ENCODE data around the gene USP30. TPM values are rescaled to one million over a fixed set of nuclear protein-coding genes. Genes with fewer than 3 reads are reported as not detected.

The USP30 gene, protein sequence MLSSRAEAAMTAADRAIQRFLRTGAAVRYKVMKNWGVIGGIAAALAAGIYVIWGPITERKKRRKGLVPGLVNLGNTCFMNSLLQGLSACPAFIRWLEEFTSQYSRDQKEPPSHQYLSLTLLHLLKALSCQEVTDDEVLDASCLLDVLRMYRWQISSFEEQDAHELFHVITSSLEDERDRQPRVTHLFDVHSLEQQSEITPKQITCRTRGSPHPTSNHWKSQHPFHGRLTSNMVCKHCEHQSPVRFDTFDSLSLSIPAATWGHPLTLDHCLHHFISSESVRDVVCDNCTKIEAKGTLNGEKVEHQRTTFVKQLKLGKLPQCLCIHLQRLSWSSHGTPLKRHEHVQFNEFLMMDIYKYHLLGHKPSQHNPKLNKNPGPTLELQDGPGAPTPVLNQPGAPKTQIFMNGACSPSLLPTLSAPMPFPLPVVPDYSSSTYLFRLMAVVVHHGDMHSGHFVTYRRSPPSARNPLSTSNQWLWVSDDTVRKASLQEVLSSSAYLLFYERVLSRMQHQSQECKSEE
- total RNA-seq (2021): 6.3 and 7.8 TPM in 2 replicates
- long read RNA-seq, partial matches to known transcripts: 1 of 18 reads
- long read RNA-seq, other reads (novel, unspliced or antisense): 13 of 18 reads

DNA sequence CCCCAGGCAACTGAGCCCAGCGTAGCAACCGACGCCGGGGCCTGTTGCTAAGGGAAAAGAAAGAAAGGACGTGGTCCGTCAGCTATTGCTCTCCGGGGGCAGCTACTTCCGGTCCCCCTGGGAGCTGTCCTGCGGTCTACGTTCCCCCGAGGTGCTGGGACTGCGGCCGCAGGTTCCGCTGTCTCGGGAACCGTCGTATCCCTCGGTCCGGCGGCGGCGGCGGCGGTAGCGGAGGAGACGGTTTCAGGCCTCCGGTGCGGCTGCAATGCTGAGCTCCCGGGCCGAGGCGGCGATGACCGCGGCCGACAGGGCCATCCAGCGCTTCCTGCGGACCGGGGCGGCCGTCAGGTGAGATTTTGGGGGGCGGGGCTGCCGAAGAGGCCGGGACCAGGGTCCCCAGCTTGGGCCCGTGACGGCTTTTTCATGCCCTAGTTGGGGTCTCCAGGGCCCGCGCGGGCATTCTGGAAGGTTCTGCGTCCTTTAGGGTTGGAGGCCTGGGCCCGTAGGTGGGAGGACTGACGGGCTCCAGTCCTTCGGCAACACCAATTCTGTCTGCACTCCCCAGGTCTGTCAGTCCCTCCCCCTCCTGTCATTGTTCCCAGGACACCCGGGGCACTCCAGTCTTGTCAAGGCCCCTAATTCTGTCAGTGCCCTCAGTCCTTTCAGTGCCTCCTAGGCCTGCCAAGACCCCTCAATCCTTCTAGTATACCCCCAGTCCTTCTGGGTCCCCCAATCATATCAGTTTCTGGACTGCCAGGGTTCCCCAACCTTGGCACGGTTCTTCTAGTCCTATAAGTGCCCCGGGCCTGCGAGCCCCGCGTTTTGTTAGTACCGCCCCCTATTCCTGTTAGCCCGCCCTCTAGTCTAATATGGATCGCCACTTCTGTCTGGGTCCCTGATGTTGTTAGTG is at the start of gene USP30:
USP30 (plus strand) TSS at position 163 of the 910 bp plus-strand sequence; CDS start at position 266, 103 bp downstream.
- peak; percentile 90 for DNase-seq
- no CpG with 5 or more reads among the region's 61 CpGs for WGBS (ENCODE audit: extremely low coverage, insufficient read length, low lambda C conversion rate)
- no peak within 1 kb of the TSS for H2AFZ ChIP-seq (ENCODE audit: low read length)
- no peak within 1 kb of the TSS for H2BK12ac ChIP-seq (ENCODE audit: insufficient read length, low read depth, low read length)
- H3K9me3 ChIP-seq (ENCODE audit: control insufficient read depth, low read depth, low read length): no peaks in the 10 kb centered on the region
- no peaks in the 10 kb centered on the region for H3K27me3 ChIP-seq (ENCODE audit: insufficient read depth, low read length)
- Mint-ChIP-seq H3K9me3 (no peaks in the 10 kb centered on the region; a peak in 1 of 5 replicates), H3K27ac (peak within 1 kb of the TSS; percentile 47 to 94 (median 92); a peak in 5 of 7 replicates), H3K4me1 (peaks cover 12 to 15% of the 10 kb centered on the region in 2 experiments), H3K27me3 (ENCODE audit: low read depth) (no peaks in the 10 kb centered on the region; the same call in 1 of the 2 replicates), H3K4me3 (peak within 1 kb of the TSS; percentile 86 to 96), H3K36me3 (ENCODE audit: insufficient read depth in 1 of 3, low read depth in 3 of 3) (no peaks in the 10 kb centered on the region)
- H2BK20ac ChIP-seq (ENCODE audit: low read depth, low read length, poor library complexity, severe bottlenecking): no peak within 1 kb of the TSS
- no peak within 1 kb of the TSS for H3K56ac ChIP-seq (ENCODE audit: insufficient read length, low read depth, low read length)
- H3K79me2 ChIP-seq (ENCODE audit: insufficient read depth, low read length): no peaks in the 10 kb centered on the region
- TF ChIP-seq, protein P1, sequence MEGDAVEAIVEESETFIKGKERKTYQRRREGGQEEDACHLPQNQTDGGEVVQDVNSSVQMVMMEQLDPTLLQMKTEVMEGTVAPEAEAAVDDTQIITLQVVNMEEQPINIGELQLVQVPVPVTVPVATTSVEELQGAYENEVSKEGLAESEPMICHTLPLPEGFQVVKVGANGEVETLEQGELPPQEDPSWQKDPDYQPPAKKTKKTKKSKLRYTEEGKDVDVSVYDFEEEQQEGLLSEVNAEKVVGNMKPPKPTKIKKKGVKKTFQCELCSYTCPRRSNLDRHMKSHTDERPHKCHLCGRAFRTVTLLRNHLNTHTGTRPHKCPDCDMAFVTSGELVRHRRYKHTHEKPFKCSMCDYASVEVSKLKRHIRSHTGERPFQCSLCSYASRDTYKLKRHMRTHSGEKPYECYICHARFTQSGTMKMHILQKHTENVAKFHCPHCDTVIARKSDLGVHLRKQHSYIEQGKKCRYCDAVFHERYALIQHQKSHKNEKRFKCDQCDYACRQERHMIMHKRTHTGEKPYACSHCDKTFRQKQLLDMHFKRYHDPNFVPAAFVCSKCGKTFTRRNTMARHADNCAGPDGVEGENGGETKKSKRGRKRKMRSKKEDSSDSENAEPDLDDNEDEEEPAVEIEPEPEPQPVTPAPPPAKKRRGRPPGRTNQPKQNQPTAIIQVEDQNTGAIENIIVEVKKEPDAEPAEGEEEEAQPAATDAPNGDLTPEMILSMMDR (conservative IDR thresholded peaks at IDR 0.05): no peak
- no peak within 1 kb of the TSS for H2BK120ac ChIP-seq (ENCODE audit: low read depth, low read length, poor library complexity, severe bottlenecking)
- no peak within 1 kb of the TSS for H2BK15ac ChIP-seq (ENCODE audit: low read depth, low read length)
- no peaks in the 10 kb centered on the region for H3K79me1 ChIP-seq (ENCODE audit: insufficient read depth, low read depth, low read length, poor library complexity, severe bottlenecking)
- no peak within 1 kb of the TSS for H4K91ac ChIP-seq (ENCODE audit: insufficient read length, low read depth, low read length)
- H2AK5ac ChIP-seq (ENCODE audit: insufficient read length, low read length): no peak within 1 kb of the TSS
- H3T11ph ChIP-seq (ENCODE audit: low read length): no peak within 1 kb of the TSS
- H3K27ac ChIP-seq (ENCODE audit: insufficient read length, low read depth, low read length): no peak within 1 kb of the TSS
- no peaks in the 10 kb centered on the region for H4K20me1 ChIP-seq (ENCODE audit: control insufficient read depth, insufficient read depth, insufficient read length)
- no peak within 1 kb of the TSS for H4K8ac ChIP-seq (replicated peaks; ENCODE audit: insufficient read length, low read depth, low read length)
- no peak within 1 kb of the TSS for H4K5ac ChIP-seq (ENCODE audit: insufficient read length, low read depth, low read length)
- peak within 1 kb of the TSS; percentile 17 for H3K9ac ChIP-seq (ENCODE audit: extremely low read depth, insufficient read length, low read length)
- H3K18ac ChIP-seq (ENCODE audit: insufficient read length, low read depth, low read length): no peak within 1 kb of the TSS
- no peak within 1 kb of the TSS for H3K14ac ChIP-seq (ENCODE audit: insufficient read depth, low read length)
- H3K4ac ChIP-seq (ENCODE audit: low read depth, low read length): no peak within 1 kb of the TSS
- H3K23me2 ChIP-seq (ENCODE audit: insufficient read length, low read depth, low read length, poor library complexity, severe bottlenecking): peaks cover 7% of the 10 kb centered on the region
- no peaks in the 10 kb centered on the region; the same call in 1 of the 2 replicates for H3K4me1 ChIP-seq (ENCODE audit: insufficient read depth, low read length)
- peak within 1 kb of the TSS; percentile 85 for H3K4me2 ChIP-seq (ENCODE audit: insufficient read depth, insufficient read length, low read length)
- no peak within 1 kb of the TSS for H3K23ac ChIP-seq (ENCODE audit: insufficient read length, low read depth, low read length)
- H2BK5ac ChIP-seq (ENCODE audit: insufficient read length, low read length): no peak within 1 kb of the TSS
